Measurements from ENCODE around the gene CDC23.

Gene CDC23

GRCh38 chr5:138139781-138140090 is 73.4 kb downstream of the CDC23 start:
- peak; percentile 85 for DNase-seq

GRCh38 chr5:138138949-138139780 is 74.0 kb downstream of the CDC23 start, which contains the start of gene NME5:
Gene NME5, minus strand, starts transcription at chr5:138139428. Its CDS starts 648 bp downstream, at chr5:138138780.
- peak; percentile 65 for DNase-seq

All from hematopoietic multipotent progenitor cell treated with erythropoietin and hydrocortisone succinate and interleukin-3 and kit ligand, for 4 days (in vitro differentiated cells).